Mucosa of rectum (tissue), 2 donors: ENCODE results near the gene PIM3.

Experiments
- H3K27ac ChIP-seq, 2 donors: one replicate each; pipeline ENCODE4 v1.7.0; 2013; ENCODE audit warnings: inconsistent platforms in 2 of 2, low read depth in 2 of 2, low read length in 2 of 2
- H3K27me3 ChIP-seq, 2 donors: one replicate each; pipeline ENCODE4 v1.7.0; 2013; ENCODE audit warnings: low read length in 2 of 2; ENCODE audit not compliant: control insufficient read depth in 2 of 2, insufficient read depth in 2 of 2
- H3K36me3 ChIP-seq, 2 donors: one replicate each; pipeline ENCODE4 v1.7.0; 2013; ENCODE audit warnings: low read length in 2 of 2; ENCODE audit not compliant: control insufficient read depth in 2 of 2, insufficient read depth in 2 of 2
- H3K4me1 ChIP-seq, 2 donors: one replicate each; pipeline ENCODE4 v1.7.0; 2013; ENCODE audit warnings: low read length in 2 of 2, mild to moderate bottlenecking in 1 of 2; ENCODE audit not compliant: control insufficient read depth in 2 of 2, insufficient read depth in 2 of 2
- H3K4me3 ChIP-seq, 2 donors: one replicate each; pipeline ENCODE4 v1.7.0; 2013; ENCODE audit warnings: low read length in 2 of 2
- H3K9ac ChIP-seq, 2 donors: one replicate each; pipeline ENCODE4 v1.7.0; 2013; ENCODE audit warnings: low read length in 2 of 2, low read depth in 1 of 2, mild to moderate bottlenecking in 1 of 2
- H3K9me3 ChIP-seq, 2 donors: one replicate each; pipeline ENCODE4 v1.7.0; 2013; ENCODE audit warnings: low read length in 2 of 2; ENCODE audit not compliant: control insufficient read depth in 2 of 2
- donor health status: healthy.
- donor health status: Normal muscosa, but diverticular disease.

PIM3 gene

DNA sequence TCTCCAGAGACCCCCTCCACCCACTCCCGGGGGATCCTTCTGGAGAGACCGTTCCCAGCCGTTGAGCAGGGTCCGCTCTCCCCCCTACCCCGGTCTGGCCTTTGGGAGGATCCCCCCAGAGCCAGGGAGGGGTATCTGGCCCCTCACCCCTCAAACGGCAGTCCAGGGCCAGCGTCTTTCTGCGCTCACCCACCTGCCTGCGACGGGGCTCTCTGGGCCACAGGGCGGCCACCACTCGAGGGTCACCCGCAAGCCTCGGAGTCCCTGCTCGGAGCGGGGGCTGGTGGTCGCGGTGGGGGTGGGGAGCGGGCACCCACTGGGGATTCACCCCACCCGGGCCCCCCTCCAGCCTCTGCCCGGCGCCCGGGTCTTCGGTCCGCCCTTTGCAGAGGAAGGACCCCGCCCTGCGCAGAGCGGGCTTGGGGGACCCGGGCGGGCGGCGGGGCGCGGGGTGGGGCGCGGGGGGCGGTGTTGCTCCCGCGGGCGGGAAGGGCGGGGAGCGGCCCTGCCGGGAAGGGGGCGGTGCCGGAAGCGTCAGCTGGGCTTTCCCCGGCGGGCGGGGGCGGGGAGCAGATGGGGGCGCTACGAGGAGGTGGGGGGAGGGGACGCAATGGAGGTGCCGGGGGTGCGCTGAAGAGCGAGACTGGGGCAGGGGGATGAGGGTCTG, 25.5 kb upstream of the PIM3 start:
- H3K4me3 ChIP-seq = peak overlapping the region; percentile 41 to 58
- no peaks in the 10 kb centered on the region for H3K9me3 ChIP-seq
- peaks cover 25 to 29% of the 10 kb centered on the region in 2 donors for H3K4me1 ChIP-seq
- no peaks in the 10 kb centered on the region for H3K27me3 ChIP-seq
- H3K9ac ChIP-seq = peak overlapping the region; percentile 41 to 69
- no peaks in the 10 kb centered on the region for H3K36me3 ChIP-seq
- peak overlapping the region; percentile 67 to 77 for H3K27ac ChIP-seq

DNA sequence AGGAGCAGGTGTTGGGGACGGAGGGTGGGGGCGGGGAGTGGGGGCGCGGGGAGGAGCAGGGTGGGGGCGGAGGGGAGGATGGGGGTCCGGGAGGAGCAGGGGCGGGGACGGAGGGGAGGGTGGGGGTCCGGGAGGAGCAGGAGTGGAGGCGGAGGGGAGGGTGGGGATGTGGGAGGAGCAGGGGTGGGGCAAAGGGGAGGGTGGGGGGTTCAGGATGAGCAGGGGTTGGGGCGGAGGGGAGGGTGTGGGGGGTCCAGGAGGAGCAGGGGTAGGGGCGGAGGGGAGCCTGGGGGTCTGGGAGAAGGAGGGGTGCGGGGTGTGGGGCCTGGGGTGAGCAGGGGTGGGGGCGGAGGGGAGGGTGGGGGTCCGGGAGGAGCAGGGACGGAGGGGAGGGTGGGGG, 25.0 kb upstream of the PIM3 start:
- H3K9ac ChIP-seq = no peak overlapping the region
- H3K27ac ChIP-seq = peak overlapping the region in 1 of 2 donors; percentile 77
- H3K36me3 ChIP-seq = no peaks in the 10 kb centered on the region
- H3K27me3 ChIP-seq = no peaks in the 10 kb centered on the region
- peaks cover 23 to 27% of the 10 kb centered on the region in 2 donors for H3K4me1 ChIP-seq
- no peaks in the 10 kb centered on the region for H3K9me3 ChIP-seq
- no peak overlapping the region for H3K4me3 ChIP-seq

DNA sequence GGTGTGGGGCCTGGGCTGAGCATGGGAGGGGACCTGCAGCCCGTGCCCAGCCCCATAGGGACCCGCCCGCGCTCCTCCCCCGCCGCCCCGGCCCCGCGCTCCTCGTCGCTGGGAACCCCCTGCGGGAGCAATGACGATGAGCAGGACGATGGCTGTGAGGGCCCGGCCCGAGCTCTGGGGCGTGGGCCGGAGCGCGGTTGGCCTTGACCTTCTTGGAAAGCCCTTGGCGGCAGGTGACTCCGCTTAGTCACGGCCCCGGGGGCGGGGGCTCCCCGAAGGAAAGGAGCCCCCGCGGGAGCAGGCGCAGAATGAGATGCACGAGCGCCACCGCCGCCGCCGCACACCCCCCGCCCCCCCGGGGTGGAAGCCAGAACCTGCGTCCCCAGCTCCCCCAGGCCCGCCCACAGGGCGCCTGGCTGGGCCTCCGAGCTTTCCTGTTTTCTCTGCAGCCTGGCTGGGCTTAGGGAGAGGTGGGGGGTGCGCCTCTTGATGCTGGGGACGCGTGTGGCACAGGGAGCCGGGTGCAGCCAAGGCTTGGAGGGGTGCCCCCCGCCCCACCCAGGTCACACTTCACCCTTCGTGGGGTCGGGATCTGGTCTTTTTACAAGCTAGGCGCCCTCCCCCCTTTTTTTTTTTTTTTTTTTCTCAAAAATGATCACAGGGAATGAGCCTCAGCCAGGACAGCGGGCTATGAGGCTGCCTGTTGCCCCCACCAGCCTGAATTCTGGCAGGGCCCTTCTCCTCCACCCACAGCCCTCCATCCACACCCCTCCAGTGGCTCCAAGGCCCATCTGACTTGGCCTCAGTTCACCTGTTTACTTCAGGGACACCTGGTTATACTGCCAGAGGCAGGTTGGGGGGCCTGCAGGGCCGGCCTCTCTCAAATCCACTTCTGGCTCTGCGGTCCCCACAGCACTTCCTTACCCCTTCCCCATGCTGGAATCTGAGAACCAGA, 24.3 kb upstream of the PIM3 start:
- peak overlapping the region; percentile 68 to 77 for H3K27ac ChIP-seq
- H3K9ac ChIP-seq = peak overlapping the region in 1 of 2 donors; percentile 63
- no peaks in the 10 kb centered on the region for H3K9me3 ChIP-seq
- peak overlapping the region; percentile 20 to 35 for H3K4me3 ChIP-seq
- H3K36me3 ChIP-seq = no peaks in the 10 kb centered on the region
- H3K27me3 ChIP-seq = no peaks in the 10 kb centered on the region
- H3K4me1 ChIP-seq = peaks cover 20 to 25% of the 10 kb centered on the region in 2 donors

DNA sequence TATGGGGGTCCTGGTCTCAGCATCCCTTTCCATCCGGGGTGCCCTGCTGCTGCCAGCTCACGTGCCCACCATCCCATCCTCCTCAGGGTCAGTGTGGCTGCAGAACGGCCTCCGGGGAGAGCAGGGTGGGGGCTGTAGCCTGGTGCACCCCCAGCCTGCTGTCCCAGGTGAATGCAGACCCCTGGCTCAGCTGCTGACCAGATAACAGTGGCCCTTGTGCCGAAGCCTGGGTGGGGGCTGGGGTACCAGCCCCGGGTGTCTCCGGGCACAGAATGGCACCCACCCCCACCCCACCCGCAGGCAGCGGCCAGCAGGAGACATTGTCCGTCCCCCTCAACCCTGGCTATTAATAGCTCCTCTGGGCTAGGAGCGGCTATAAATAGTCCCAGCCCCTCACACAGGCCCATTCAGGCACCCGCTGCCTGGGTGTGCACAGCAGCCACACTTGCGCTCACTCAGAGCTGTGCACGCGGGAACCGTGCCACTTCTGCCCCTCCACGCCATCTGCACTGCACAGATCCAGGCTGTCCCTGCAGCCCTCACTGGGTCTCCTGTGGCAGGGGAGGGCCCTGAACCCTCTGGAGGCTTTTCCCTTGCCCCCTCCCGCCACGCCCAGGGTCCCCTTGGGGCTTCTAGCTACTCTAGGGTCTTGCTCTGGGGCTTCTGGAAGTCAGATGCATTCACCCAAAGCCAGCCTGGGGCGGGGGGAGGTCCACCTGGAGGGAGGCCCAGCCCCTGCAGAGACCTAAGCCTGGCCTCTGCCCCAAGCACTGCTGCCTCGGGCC, 23.4 kb upstream of the PIM3 start:
- Histone ChIP-seq H3K4me1 (peaks cover 19 to 24% of the 10 kb centered on the region in 2 donors), H3K36me3 (no peaks in the 10 kb centered on the region), H3K4me3 (no peak overlapping the region), H3K27ac (peak overlapping the region; percentile 55 to 68), H3K27me3 (no peaks in the 10 kb centered on the region), H3K9me3 (no peaks in the 10 kb centered on the region), H3K9ac (peak overlapping the region in 1 of 2 donors; percentile 63)

DNA sequence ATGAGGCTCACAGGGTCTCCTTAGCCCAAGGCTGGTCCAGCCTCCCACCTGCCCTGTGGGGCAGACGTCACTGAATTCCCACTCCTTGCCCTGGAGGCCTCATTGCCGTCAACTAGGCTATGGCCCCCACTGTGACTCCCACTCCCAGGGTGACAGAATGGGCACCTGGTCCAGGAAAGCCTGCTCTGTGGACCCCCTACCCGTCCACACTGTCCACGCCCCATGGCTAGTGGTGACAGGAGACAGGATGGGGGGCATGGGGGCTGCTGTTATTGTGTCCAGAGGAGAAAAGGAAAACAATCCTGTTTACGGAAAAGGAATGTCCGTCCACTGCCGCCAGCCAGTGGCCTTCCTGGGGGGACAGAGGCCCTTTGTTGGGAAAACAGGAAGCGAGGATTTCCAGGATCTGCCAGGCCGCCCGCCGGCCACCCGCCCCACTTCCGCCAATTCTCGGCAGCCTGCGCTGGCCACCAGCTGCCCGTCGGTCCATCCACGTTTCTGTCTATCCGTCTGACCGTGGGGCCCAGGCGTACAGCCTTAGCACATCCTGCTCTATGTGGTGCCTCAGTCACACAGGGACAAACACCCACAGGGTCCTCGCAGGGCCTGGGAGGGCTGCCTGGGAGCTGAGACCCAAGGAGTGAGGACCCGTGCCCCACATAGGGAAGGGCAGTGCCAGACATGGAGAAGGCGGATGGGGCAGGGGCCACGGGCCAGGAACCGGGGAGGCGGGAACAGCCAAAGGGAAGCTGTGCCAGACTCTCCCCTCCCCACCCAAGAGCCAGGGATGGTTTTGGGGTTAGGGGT, 22.6 kb upstream of the PIM3 start:
- H3K27ac ChIP-seq = peak overlapping the region; percentile 55 to 68

DNA sequence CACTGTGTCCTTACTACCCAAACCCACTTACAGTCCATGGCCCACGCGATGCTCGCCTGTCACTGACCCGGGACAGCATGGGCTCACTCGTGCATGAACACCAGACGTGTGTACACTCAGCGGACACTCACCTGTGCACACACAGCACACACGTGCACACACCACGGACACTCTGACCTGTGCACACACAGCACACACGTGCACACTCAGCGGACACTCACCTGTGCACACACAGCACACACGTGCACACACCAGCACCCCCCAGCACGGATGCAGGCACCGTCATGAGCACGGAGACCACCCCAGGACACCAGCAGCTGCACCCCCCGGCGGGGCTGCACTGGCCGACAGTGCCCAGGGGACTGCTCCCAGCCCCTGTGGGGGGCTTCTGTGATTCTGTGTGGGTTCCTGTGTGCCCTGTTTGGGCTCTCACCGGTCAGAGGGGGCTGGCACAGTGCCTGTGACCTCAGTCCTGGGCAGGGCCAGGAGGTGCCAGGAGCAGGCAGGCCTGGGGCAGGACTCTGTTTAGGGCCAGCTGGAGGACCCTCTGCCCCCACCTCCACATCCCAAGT, 21.9 kb upstream of the PIM3 start:
- no peaks in the 10 kb centered on the region for H3K36me3 ChIP-seq
- no peaks in the 10 kb centered on the region for H3K27me3 ChIP-seq
- no peak overlapping the region for H3K9ac ChIP-seq
- H3K9me3 ChIP-seq = no peaks in the 10 kb centered on the region
- H3K4me1 ChIP-seq = peaks cover 19 to 20% of the 10 kb centered on the region in 2 donors
- peak overlapping the region in 1 of 2 donors; percentile 16 for H3K27ac ChIP-seq
- H3K4me3 ChIP-seq = no peak overlapping the region

More for the DNA sequence above, 22.6 kb upstream of the PIM3 start:
- no peaks in the 10 kb centered on the region for H3K36me3 ChIP-seq
- H3K9ac ChIP-seq = peak overlapping the region in 1 of 2 donors; percentile 14
- no peak overlapping the region for H3K4me3 ChIP-seq
- peaks cover 19 to 24% of the 10 kb centered on the region in 2 donors for H3K4me1 ChIP-seq
- no peaks in the 10 kb centered on the region for H3K9me3 ChIP-seq
- H3K27me3 ChIP-seq = no peaks in the 10 kb centered on the region

DNA sequence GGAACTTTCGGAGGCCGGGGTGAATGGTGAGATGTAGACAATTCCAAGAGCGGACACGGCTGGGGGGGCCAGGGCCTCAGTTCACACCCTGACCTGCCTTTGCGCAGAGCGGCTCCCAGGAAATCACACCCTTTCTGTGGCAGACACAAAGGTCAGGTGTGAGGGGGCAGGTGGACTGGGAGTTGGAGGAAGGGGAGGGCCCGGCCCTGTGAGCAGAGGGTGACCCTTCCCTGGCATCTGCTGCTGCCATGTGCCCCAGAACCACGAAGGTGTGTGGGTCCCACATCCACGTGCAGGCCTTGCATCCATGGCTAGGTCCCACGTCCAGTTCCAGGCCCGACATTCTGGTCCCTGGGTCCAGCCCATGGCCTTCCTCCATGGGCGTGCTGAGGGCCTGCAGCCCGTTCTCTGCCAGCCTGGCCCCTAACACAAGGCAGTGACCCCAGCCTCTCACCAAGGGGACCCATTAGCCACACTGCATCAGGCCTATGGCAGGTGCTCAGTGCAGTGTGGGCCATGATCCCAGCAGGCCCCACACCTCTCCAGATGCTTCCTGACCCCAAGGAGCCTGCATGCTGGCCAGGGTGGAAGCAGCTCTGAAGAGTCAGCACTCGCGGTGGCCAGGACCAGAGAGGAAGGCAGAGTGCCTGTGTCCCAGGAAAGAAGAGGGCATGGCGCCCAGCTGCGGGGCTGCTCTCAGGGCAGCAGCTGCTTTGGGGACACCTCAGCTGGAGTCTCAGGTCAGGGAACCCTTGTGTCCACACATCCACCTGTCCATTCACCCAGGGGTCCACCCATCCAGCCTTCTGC, 18.9 kb upstream of the PIM3 start:
- no peaks in the 10 kb centered on the region for H3K36me3 ChIP-seq
- peaks cover 11 to 13% of the 10 kb centered on the region in 2 donors for H3K4me1 ChIP-seq
- no peaks in the 10 kb centered on the region for H3K27me3 ChIP-seq
- no peaks in the 10 kb centered on the region for H3K9me3 ChIP-seq
- no peak overlapping the region for H3K9ac ChIP-seq
- no peak overlapping the region for H3K4me3 ChIP-seq
- H3K27ac ChIP-seq = no peak overlapping the region

DNA sequence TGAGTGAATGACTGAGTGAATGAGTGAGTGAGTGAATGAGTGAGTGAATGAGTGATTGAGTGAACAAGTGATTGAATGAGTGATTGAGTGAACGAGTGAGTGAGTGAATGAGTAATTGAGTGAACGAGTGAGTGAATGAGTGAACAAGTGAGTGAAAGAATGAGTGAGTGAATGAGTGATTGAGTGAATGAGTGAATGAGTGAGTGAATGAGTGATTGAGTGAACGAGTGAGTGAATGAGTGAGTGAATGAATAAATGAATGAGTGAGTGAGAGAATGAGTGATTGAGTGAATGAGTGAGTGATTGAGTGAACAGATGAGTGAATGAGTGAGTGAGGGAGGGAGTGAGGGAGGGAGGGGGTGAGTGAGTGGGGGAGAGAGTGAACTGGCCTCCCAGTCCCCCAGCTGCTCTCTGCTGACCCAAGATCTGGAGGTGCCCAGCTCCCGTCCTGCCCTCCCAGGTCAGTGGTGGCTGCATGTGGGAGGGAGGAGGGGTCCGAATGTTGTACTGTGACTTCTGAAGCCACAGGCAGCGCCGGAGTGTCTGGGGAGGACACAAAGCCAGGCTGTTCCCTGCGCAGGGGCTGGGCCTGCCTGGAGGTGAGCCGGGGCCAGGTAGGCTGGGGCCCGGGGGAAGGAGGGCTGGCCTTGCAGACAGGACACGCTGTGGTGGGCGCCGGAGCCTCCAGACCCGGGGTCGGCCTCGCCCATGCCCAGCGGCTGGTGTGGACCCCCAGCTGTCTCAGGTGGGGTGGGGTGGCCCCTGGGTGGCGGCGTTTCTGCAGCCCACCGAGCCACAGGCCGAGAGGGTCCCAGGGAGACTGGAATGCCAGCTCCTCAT, 17.8 kb upstream of the PIM3 start:
- no peaks in the 10 kb centered on the region for H3K27me3 ChIP-seq
- H3K9ac ChIP-seq = no peak overlapping the region
- no peaks in the 10 kb centered on the region for H3K36me3 ChIP-seq
- no peaks in the 10 kb centered on the region for H3K9me3 ChIP-seq
- H3K27ac ChIP-seq = no peak overlapping the region
- H3K4me1 ChIP-seq = peaks cover 17 to 24% of the 10 kb centered on the region in 2 donors
- H3K4me3 ChIP-seq = no peak overlapping the region
